Erythroblast (primary cell): ENCODE results near the gene TCF4.

ENCODE experiments used
- GATA1 ChIP-seq: IDR thresholded peaks from 2 replicates; pipeline ENCODE4 v1.6.1; 2011; ENCODE audit warnings: low read depth, mild to moderate bottlenecking, control low read depth, low read length, moderate library complexity
- POLR2A ChIP-seq: IDR thresholded peaks from 2 replicates; pipeline ENCODE4 v1.6.1; 2011; ENCODE audit warnings: mild to moderate bottlenecking, low read length

DNA sequence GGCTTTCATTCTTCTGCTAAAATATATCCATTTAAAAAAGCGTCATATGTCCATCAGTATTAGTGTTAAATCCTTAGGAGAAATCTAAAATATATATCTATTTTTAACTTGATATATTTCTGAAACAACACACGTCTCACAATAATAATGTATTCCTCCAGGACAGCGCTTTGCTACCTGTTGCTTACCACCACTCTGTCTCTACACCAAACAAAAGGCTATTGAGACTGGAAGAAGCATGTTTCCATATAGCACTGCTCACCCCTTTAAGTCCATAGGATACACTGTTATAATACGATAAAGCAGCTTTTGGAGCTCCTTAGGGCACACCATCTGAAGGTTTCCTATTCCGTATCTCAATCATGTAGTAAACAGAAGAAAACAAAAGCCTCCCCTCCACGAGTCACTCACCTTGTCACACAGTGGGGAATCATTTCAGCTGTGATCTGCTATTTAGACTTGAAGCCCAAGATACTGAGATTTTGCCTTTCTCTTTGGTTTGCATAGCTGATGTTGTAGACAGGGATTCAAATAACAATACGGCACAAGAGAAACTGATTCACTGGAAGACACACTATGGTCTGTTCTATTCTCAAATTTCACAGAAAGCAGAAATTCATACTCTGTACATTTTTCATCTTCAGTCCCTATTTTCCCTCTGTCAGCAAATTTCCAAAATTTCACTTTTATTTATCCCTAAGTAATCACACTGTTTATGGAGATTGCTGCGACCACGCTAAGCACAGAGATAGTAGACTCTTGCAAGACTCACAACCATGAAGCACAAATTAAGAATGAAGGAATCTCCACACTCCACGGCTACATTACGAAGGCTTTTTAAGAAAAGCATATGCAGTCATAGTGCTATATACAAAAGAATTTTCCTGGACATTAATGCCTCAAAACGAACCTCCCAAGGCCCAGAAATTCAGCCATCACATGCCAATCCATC lies 187.1 kb downstream of the TCF4 start:
- TF ChIP-seq POLR2A (no peak), GATA1 (no peak)
